ENCODE data around the gene NTHL1.

DNA sequence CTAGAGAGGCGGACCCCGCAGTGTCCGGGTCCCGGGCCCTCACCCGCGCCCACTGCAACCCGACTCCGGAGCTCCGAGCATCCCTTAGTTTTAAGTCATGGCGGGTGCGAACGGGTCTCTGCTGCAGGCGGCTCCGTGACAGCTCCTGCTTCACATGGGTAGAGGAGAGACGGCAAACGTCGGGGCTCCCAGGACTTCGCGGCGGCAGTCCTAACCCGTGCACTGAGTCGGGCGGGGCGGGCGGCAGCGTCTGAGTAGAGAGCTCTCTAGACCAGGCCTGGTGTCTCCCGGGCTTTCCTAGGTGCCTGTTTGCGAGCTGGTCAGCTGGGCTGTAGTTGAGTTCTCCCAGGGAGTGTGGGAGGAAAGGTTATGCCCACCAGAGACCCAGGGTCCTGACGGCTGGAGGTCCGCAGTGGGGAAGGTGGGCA is 496 bp upstream of the NTHL1 start:
- no peak for TF ChIP-seq CTCF (IDR thresholded peaks at IDR 0.05)
- no peak for TF ChIP-seq POLR2A (IDR thresholded peaks at IDR 0.05)

Data from testis (tissue), 2 donors.